Upper lobe of right lung (tissue), 1 donor: ENCODE measurements around the gene NAP1L4. TPM values are rescaled to one million over a fixed set of nuclear protein-coding genes. Genes with fewer than 3 reads are reported as not detected.

Experiments used
- ATAC-seq: fragments of 200-7000 bp; cut with Tn5 transposase; one replicate; pipeline ENCODE4 v1.9.1; 2020; ENCODE audit warnings: mild to moderate bottlenecking, moderate library complexity
- DNase-seq: peaks from one replicate; pipeline ENCODE4 v3.0.0-alpha.2; 2020
- H3K27ac ChIP-seq: fragments of 200-600 bp; one replicate; pipeline ENCODE4 v1.8.0; 2022
- H3K27me3 ChIP-seq: fragments of 200-600 bp; one replicate; pipeline ENCODE4 v1.8.0; 2022; ENCODE audit warnings: mild to moderate bottlenecking
- H3K36me3 ChIP-seq: fragments of 200-600 bp; one replicate; pipeline ENCODE4 v1.8.0; 2022
- H3K4me1 ChIP-seq: fragments of 200-600 bp; one replicate; pipeline ENCODE4 v1.8.0; 2022
- H3K4me3 ChIP-seq: fragments of 200-600 bp; one replicate; pipeline ENCODE4 v1.8.0; 2022; ENCODE audit warnings: mild to moderate bottlenecking
- H3K9me3 ChIP-seq: fragments of 200-600 bp; one replicate; pipeline ENCODE4 v1.8.0; 2022
- intact Hi-C: fragments of 100-400 bp; cut with DNase I; formaldehyde crosslinking; loops from one replicate; pipeline ENCODE4 v1.11.0; 2022
- total RNA-seq: library from RNA; stranded (reverse); fragmentation: NEBNext Ultra II Directional; extraction: Animal tissue kit (Norgen Biotek cat#: 25700); gene quantifications from one replicate; pipeline ENCODE4 v1.2.1, GENCODE V29; 2021
- TF ChIP-seq, protein P1 (sequence below): fragments of 200-600 bp; IDR thresholded peaks from one replicate; pipeline ENCODE4 v1.8.0; 2022; ENCODE audit warnings: antibody characterized with exemption
- donor health status: DM: no; HTN: yes; CAD: no; lungs with severe emphysema.

The NAP1L4 gene
- total RNA-seq, 1 donor from 2014 or later = 92.7 TPM

DNA sequence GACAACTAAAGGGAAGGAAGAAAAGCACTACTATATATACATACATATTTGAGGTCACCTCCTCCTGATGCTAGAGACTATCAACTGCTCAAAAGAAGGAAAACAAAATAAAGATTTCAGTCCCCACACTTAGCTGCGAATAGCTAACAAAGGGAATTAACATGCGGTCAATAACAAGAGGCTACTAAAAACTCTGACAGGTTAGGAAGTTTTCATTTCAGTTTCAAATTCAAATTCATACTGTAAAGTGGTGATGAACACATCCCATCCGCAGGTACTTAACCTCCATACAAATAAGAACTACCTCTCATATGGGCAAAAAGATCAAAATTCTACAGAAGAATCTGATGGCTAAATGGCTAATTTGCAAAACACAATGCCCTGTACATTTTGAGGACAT, 2.6 kb downstream of the NAP1L4 start:
- H3K9me3 ChIP-seq = no peaks in the 10 kb centered on the region
- H3K36me3 ChIP-seq = no peaks in the 10 kb centered on the region
- no peaks in the 10 kb centered on the region for H3K27me3 ChIP-seq
- H3K4me1 ChIP-seq = peaks cover 44% of the 10 kb centered on the region
- intact Hi-C loops = no loop called here
- TF ChIP-seq, protein P1, sequence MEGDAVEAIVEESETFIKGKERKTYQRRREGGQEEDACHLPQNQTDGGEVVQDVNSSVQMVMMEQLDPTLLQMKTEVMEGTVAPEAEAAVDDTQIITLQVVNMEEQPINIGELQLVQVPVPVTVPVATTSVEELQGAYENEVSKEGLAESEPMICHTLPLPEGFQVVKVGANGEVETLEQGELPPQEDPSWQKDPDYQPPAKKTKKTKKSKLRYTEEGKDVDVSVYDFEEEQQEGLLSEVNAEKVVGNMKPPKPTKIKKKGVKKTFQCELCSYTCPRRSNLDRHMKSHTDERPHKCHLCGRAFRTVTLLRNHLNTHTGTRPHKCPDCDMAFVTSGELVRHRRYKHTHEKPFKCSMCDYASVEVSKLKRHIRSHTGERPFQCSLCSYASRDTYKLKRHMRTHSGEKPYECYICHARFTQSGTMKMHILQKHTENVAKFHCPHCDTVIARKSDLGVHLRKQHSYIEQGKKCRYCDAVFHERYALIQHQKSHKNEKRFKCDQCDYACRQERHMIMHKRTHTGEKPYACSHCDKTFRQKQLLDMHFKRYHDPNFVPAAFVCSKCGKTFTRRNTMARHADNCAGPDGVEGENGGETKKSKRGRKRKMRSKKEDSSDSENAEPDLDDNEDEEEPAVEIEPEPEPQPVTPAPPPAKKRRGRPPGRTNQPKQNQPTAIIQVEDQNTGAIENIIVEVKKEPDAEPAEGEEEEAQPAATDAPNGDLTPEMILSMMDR = no peak
- DNase-seq (no peak), ATAC-seq (no peak)
- H3K4me3 ChIP-seq = peak overlapping the region; percentile 90
- H3K27ac ChIP-seq = peak overlapping the region; percentile 2

DNA sequence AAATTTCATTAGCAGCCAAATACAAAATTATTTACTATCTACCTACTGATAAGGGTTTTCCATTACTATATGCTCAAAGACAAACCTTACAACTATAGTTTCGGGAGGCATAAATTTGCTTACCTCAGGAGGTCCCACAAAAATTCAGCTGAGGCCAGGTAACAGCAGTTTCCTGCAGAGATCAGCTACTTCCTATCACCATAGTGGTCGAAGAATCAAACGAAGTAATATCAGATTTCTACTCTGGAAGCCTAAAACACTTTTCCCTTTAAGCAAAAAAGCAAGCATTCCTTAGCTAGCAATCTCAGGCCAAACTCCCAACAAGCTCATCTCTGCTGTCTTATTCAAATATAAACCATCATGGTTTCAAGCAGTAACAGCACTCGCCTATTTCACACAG, 3.1 kb downstream of the NAP1L4 start:
- intact Hi-C loops = no loop called here
- DNase-seq (no peak), ATAC-seq (no peak)
- Histone ChIP-seq H3K9me3 (no peaks in the 10 kb centered on the region), H3K27me3 (no peaks in the 10 kb centered on the region), H3K36me3 (no peaks in the 10 kb centered on the region), H3K4me3 (peak overlapping the region; percentile 90), H3K27ac (peak overlapping the region; percentile 2), H3K4me1 (peaks cover 46% of the 10 kb centered on the region)
- TF ChIP-seq, protein P1 = no peak

DNA sequence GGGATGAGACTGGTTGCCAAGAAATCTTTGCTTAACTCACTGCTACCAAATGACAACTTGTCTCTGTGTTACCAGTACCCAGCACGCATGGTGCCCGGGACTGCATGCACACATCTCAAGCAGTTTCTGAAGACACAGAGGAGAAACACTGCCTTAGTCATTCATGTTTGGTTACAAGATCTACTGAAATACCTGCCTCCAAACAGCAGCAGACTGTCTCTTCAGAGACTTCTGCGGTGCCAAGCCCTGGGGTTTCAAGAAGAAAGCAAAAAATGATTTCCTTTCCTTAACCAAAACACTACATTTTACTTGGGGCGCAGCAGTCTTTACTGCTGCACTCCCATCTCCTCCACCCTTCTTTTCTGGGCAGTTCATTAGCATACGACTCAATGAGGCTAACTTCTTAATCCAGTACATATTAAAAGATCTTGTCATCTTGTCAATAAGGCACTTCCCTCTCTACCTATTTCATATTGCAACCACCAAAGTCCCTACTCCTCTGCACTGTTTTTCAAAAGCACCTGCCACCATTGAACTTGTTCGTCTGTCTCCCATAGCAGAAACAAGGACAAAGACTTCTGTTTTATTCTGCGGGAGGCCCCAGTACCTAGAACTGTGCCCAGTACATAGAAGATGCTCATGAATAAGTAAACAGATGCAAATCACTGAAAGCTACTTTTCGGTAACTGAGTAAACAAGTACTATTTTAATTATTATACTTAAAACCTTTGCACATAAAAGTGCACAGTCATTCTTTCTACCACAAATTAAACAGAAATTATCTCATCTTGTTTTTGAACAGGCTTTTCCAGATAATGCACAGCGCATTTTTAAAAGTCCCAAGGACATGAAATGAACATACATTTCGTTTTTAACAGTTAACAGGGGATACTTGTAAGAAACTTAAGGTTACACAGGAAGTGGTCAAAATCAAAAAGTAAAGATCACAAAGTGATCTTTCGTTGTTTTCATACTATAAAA, 4.0 kb downstream of the NAP1L4 start:
- no peaks in the 10 kb centered on the region for H3K27me3 ChIP-seq
- H3K4me3 ChIP-seq = peak overlapping the region; percentile 90
- H3K27ac ChIP-seq = peak overlapping the region; percentile 25
- no peaks in the 10 kb centered on the region for H3K36me3 ChIP-seq
- ATAC-seq = no peak
- intact Hi-C loops = no loop called here
- H3K4me1 ChIP-seq = peaks cover 46% of the 10 kb centered on the region
- no peaks in the 10 kb centered on the region for H3K9me3 ChIP-seq
- no peak for DNase-seq
- TF ChIP-seq, protein P1 = no peak

DNA sequence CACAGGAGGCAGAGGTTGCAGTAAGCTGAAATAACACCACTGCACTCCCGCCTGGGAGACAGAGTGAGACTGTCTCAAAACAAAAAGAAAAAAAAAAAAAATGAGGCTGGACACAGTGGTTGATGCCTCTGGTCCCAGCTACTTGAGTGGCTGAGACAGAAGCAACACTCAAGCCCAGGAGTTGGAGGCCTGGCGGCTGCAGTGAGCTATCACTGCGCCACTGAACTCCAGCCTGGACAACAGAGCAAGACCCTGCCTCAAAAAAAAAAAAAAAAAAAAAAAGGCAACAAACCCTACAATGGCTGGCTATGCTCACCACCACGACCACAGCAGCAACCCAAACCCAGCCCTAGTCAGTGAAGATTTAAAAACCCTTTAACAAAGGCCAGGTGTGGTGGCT, 8.2 kb downstream of the NAP1L4 start:
- H3K27ac ChIP-seq = no peak overlapping the region
- no peak for ATAC-seq
- H3K9me3 ChIP-seq = no peaks in the 10 kb centered on the region
- DNase-seq = no peak
- no peaks in the 10 kb centered on the region for H3K27me3 ChIP-seq
- H3K4me3 ChIP-seq = no peak overlapping the region
- peaks cover 27% of the 10 kb centered on the region for H3K4me1 ChIP-seq
- peaks cover 3% of the 10 kb centered on the region for H3K36me3 ChIP-seq
- intact Hi-C loops = no loop called here
- TF ChIP-seq, protein P1 = no peak

DNA sequence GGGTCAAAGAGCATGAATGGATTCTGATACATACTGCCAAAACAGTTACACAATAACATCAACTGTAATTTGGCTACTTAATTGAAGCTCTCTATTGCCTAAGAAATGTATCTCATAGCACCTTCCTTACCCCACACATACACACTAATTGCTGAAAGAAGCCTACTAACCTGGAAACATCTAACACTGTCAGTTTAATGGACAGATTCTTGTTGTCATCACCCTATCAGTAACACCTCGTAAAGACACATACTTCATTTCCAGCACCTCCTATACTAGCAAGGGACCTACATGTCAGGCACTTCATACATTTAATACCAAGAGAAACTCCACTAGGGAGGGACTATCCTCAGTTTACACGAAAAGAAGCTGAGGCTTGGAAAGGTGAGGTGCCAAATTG, 9.9 kb downstream of the NAP1L4 start:
- DNase-seq (no peak), ATAC-seq (no peak)
- peaks cover 19% of the 10 kb centered on the region for H3K36me3 ChIP-seq
- H3K27me3 ChIP-seq = no peaks in the 10 kb centered on the region
- H3K4me3 ChIP-seq = no peak overlapping the region
- TF ChIP-seq, protein P1 = no peak
- intact Hi-C loops = no loop called here
- no peak overlapping the region for H3K27ac ChIP-seq
- H3K4me1 ChIP-seq = peaks cover 12% of the 10 kb centered on the region
- no peaks in the 10 kb centered on the region for H3K9me3 ChIP-seq
